OCI-LY1 (cell line): Measurements from ENCODE around the gene TRABD2B.

Experiments
- CTCF ChIP-seq: fragments of 200-600 bp; sonication (generic), shearing (Covaris generic); IDR thresholded peaks from 2 replicates; pipeline ENCODE4 v1.5.1; 2017; ENCODE audit warnings: mild to moderate bottlenecking, antibody characterized with exemption, low read length, moderate library complexity, mixed read lengths
- EZH2 ChIP-seq: fragments of 200-600 bp; sonication (generic), shearing (Covaris generic); IDR thresholded peaks from 2 replicates; pipeline ENCODE4 v1.8.0; 2017; ENCODE audit warnings: borderline replicate concordance, mixed run types, mild to moderate bottlenecking, antibody characterized with exemption, low read length, moderate library complexity, mixed read lengths

DNA sequence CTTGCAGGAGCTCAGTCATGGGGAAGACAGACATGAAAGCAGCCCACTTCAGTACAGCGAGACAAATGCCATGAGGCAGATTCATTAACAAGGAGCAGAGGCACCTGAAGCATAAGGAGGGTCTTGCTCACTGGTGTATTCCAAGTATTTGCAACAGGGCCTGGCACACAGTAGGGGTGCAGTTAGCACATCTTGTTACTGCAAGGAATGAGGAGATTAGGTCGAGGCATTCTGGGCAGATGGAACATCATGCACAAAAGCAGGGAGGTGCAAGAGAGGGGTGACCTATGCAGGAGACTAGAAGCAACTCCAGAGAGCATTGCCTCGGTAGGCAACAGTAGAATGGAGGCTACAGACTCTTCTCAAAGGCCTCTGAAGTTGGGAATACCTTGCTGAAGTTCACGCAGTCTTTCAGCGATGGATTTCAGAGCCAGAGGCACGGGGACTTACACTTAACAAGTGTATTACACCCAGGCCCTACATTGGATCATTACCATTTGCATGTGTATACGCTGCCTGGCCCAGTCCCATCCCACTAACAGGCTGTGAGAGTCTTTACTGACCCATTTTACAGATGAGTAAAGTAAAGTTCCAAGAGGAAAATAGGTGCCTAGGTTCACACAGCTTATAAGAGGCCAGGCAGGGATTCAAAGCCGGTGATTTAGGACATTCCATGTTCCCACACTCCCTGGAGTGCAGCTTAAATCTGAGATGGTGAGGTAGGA, 82.1 kb downstream of the TRABD2B start:
- no peak for TF ChIP-seq CTCF
- TF ChIP-seq EZH2: no peak
